GM19328 (cell line): ENCODE measurements around the gene THAP7.
A peak's percentile ranks its signal among the peaks of the same experiment; 100 is the strongest.
"Not testable (repeated sequence)": the region's sequence is repeated elsewhere in the genome, so short reads cannot be mapped to it uniquely, and the experiment has no call there.

ENCODE experiments used
- ATAC-seq: cut with Tn5 transposase; IDR thresholded peaks from one replicate; pipeline ENCODE4 v1.9.1; 2021; ENCODE audit warnings: mild to moderate bottlenecking, moderate library complexity; ENCODE audit not compliant: unreplicated experiment

The THAP7 gene, protein sequence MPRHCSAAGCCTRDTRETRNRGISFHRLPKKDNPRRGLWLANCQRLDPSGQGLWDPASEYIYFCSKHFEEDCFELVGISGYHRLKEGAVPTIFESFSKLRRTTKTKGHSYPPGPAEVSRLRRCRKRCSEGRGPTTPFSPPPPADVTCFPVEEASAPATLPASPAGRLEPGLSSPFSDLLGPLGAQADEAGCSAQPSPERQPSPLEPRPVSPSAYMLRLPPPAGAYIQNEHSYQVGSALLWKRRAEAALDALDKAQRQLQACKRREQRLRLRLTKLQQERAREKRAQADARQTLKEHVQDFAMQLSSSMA

DNA sequence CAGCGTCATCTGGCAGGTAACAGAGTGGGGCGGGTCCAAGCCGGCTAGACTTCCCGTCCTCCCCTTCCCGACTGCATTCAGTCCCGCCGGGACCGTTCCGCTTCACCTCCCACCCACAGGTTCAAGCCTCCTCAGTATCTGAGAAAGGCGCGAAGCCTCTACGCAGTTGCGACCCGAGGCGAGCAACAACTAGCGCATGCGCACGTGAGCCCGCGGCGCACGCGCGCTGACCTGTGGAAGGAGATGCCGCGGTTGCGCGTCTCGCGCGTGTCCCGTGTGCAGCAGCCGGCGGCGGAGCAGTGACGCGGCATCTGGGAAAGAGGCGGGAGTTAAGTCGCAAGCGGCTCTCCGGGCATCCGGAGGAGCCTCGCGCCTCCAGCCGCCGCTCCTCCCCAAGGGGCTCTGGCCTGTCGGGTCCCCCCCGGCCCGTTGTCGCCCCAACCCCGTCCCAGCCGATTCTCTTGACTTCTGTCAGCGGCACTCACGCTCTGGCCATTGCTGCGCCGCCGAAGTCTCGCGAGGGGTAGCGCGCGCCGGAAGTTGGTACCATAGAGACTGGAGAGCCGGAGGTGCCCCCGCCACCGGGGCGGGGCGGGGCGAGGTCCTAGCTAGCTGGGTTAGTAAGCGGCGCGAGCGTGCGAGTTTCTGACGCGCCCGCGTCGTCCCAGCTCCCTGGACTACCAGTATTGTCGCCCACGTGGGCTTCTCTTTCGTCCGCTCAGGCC, at the start of gene THAP7:
Gene THAP7, minus strand, starts transcription at position 518 of the 725 bp plus-strand sequence. Its CDS starts 207 bp downstream, at position 311.
- ATAC-seq: peak; percentile 78

- no peak for ATAC-seq
Measured at GRCh38 chr22:21051145-21051830, 49.4 kb upstream of the THAP7 start.

GRCh38 chr22:21048965-21049364, 47.0 kb upstream of the THAP7 start:
- ATAC-seq: not testable (repeated sequence)

GRCh38 chr22:21048448-21048847, 46.5 kb upstream of the THAP7 start:
- ATAC-seq: not testable (repeated sequence)

GRCh38 chr22:21047730-21048129, 45.8 kb upstream of the THAP7 start:
- ATAC-seq: no peak

DNA sequence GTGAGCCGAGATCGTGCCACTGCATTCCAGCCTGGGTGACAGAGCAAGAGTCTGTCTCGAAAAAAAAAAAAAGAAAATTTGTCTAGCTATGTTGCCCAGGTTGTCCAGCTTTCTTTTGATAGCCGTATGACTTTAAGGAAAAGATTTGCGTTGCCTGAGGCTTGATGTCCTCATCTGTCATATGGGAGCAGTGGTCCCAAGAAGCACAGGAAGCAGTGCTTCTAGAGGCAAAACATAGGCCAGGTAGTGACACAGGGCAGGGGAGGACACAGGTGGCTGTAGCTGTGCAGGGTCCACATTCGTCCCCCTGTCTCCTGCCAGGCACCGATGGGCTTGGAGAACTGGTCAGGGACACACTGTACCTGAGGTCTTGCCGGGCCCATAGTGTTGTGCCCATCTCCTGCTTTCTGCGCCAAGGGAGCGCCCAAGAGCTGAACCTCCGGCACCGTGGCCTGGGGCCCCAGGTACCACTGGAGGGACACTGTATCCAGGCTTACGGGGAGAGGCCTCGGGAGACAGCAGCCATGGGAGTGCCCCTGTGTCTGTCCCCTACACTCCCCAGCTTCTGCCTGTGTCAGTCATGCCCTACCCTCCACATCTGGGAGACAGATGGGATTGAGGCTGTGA, 45.2 kb upstream of the THAP7 start:
- no peak for ATAC-seq

DNA sequence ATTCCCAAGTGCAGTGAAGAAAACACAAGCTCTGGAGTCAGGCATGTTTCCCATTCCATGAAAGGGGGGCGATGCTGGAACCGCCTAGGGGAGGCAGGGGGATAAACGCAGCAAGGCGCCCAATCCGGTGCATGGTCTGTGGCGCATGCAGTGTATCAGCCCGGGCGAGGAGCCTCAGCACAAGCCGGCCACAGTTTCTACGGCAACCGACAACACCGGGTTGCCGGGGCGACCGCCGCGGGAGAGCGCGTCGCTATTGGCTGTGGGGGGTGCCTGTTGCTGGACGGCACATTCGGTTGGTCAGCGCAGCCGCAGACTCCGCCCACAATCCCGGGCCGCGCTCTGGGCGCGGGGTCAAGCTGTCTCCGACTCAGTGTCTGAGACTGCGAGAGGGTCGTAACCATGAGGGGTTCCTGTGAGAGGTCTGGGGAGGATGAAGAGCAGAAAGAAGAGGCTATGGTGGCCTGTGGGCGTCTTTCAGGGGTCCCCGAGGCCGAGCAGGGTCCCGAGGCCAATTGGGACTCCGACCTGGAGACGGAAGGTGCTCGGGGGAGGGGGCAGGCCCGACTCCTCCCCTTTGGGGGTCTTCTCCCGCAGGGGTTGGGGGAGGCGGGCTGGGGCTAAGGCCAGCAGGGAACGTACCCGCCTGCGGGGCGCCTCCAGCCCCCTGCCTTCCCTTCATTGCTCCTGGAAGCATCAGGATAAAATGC, 43.8 kb upstream of the THAP7 start, which contains the start of gene LRRC74B:
Gene LRRC74B, plus strand, starts transcription at position 362 of the 710 bp plus-strand sequence. Its CDS starts 41 bp downstream, at position 403.
- ATAC-seq: no peak

DNA sequence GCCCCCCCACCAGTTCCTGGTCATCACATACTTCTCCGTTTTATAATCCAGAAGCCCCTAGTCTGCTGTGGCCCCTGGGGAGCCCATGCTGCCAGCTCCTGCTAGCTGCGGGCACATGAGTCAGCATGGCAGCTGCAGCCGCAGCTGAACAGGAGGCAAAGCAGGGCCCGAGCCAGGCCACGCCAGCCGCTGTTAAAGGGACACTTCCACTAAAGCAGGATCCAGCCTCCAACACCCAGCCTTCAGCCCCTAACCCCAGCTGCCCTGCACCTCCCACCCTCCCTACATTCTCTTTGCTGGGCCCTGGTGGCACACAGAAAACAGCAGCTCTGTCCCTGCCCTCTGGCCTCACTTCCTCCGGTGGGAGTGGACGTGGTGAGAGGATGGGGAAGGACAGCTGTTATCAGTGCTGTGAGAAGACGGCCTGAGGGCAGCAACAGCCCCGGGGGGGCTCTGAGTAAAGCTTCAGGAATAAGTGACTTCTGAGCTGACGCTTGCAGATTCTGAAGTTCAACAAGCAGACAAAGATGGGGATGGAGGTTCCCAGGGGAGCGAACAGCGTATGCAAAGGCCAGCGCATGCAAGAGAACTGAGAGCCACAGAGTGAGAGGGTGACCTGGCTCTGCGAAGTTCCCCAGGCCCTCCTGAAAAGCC, 43.1 kb upstream of the THAP7 start:
- ATAC-seq: no peak

DNA sequence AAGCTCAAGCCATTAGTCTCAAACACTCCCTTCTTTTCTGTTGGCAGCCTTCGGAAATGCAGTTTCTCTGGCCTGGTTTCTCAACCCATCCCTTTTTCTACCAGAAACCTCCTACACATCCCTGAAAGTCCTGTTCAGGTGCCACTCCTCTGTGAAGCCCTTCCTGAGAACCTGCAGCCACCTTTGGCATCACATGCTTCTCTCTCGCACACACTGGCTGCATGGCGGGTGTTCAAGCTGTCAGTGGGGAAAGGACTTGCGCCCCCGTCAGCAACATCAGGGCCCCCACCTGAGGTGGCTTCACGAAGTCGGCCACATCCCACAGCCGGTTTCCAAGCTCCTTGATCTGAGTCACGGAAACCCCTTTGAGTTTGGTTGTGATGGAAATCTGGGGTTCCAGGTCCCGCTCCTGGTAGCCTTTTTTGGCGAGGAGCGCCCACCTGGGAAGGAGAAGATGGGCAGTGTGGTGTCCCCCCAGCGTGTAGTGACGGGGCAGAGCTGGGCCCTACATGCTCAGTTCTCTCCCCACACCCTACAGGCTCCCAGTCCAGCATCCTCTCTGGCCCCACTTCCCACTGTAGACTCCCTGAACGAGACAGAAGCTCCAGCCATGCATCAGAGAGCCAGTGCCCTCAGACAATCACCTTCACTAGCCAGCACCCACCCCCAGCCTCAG, 42.1 kb upstream of the THAP7 start:
- no peak for ATAC-seq

- no peak for ATAC-seq
Measured at GRCh38 chr22:21042978-21043859, 41.3 kb upstream of the THAP7 start.

DNA sequence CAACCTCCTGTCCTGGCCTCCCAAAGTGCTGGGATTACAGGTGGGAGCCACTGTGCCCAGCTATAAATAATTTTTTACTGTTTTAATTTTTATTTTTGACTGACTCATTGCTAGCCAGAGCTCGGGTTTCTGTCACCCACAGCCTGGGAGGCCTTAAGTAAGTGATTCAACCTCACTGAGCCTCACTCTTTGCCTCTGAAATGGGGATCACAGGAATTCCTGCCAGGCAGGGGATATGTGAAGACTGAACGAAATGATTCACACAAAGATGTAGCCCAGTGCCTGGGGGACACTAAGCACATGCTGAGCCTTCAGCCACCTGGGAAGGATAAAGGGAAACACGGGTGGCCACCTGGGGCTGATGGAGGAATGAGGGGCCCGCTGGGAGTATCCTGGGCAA, 40.0 kb upstream of the THAP7 start:
- ATAC-seq: no peak

DNA sequence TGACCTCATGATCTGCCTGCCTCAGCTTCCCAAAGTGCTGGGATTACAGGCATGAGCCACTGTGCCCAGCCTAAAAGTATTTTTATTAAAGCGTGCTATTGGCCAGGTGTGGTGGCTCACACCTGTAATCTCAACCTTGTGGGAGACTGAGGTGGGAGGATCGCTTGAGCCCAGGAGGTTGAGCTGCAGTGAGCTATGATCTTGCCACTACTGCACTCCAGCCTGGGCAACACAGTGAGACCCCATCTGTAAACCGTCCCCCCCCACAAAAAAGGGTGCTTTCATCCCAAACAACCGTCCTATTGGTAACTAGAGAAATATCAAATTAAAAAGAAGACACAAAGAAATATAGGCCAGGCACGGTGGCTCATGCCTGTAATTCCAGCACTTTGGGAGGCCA, 37.2 kb upstream of the THAP7 start:
- not testable (repeated sequence) for ATAC-seq

GRCh38 chr22:21038405-21038804, 36.5 kb upstream of the THAP7 start:
- no peak for ATAC-seq

DNA sequence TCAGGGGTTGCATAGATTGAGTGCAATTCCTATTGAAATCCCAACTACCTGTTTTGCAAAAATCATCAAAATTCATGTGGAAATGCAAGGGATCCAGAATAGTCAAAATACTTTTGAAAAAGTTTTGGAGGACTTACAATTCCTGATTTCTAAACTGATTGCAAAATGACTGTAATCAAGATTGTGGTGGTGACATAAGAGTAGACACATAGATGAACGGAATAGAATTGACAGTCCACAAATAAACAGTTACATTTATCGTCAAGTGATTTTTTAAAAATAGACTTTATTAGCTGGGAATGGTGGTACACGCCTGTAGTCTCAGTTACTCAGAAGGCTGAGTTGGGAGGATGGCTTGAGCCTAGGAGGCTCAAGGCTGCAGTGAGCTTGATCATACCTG, 33.1 kb upstream of the THAP7 start:
- no peak for ATAC-seq

DNA sequence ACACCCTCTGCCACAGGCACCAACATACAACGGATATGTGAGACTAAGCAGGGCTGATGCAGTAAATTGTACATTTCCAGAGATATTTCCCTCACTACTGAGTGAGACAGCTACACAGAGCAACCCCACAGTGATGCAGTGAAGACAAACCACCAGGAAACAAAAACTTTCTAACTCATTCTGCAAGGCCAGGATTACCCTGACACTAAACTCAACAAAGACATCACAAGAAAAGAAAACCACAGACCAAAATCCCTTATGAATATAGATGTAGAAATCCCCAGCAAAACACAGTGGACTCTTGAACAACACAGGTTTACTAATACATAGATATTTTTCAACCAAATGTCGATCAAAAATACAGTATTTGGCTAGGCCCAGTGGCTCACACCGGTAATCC, 32.0 kb upstream of the THAP7 start:
- ATAC-seq: no peak

GRCh38 chr22:21032868-21033688, 31.2 kb upstream of the THAP7 start:
- no peak for ATAC-seq

- no peak for ATAC-seq
Measured at GRCh38 chr22:21032037-21032867, 30.3 kb upstream of the THAP7 start, which contains the start of gene SLC7A4. Gene SLC7A4 (minus strand): TSS chr22:21032561. CDS start chr22:21031812, 749 bp downstream.
